ENCODE results near the gene GUCY1A1.

DNA sequence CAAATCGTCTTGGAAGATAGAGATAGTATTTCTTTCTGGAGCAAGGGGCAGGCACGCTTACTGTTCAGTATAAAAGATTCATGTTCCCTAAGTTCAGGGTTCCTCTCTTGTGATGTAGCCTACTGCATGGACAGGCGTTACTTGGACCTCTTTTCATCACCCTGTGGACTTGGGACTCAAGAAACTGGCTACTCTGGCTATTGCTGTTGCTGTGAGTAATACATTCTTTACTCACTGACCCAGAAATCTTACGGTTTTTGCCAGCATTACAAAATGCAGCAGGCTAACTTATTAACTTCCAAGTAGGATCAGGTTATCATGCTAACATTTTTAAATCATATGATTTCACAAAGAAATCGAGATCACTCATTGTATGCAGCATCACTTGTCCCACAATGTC is 79.3 kb downstream of the GUCY1A1 start:
- TF ChIP-seq, protein P1, sequence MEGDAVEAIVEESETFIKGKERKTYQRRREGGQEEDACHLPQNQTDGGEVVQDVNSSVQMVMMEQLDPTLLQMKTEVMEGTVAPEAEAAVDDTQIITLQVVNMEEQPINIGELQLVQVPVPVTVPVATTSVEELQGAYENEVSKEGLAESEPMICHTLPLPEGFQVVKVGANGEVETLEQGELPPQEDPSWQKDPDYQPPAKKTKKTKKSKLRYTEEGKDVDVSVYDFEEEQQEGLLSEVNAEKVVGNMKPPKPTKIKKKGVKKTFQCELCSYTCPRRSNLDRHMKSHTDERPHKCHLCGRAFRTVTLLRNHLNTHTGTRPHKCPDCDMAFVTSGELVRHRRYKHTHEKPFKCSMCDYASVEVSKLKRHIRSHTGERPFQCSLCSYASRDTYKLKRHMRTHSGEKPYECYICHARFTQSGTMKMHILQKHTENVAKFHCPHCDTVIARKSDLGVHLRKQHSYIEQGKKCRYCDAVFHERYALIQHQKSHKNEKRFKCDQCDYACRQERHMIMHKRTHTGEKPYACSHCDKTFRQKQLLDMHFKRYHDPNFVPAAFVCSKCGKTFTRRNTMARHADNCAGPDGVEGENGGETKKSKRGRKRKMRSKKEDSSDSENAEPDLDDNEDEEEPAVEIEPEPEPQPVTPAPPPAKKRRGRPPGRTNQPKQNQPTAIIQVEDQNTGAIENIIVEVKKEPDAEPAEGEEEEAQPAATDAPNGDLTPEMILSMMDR (conservative IDR thresholded peaks at IDR 0.05): no peak
- no peak for TF ChIP-seq ZFX (IDR thresholded peaks at IDR 0.05)
